CD4-positive, alpha-beta T cell treated with Interleukin-15 for 1 hour (primary cell): ENCODE results near the gene SPRR2G.
"Not testable (repeated sequence)": the region's sequence is repeated elsewhere in the genome, so short reads cannot be mapped to it uniquely, and the experiment has no call there.

Source experiments
- DNase-seq: peaks from one replicate; pipeline ENCODE4 v3.0.0-alpha.2; 2020

Gene SPRR2G

GRCh38 chr1:153112454-153112853, 38.2 kb downstream of the SPRR2G start:
- DNase-seq = not testable (repeated sequence)

GRCh38 chr1:153100245-153100644, 50.4 kb downstream of the SPRR2G start:
- no peak for DNase-seq
